Esophagus squamous epithelium (tissue), 5 donors: ENCODE data around the gene FAM180A. TPM values are rescaled to one million over a fixed set of nuclear protein-coding genes. Genes with fewer than 3 reads are reported as not detected.
A peak's percentile ranks its signal among the peaks of the same experiment; 100 is the strongest.

Experiments
- DNase-seq: peaks from one replicate; lab custom pipeline; 2025; lab: John Stamatoyannopoulos, UW
- H3K27ac ChIP-seq, 4 donors: fragments of 200-600 bp; sonication (generic); one replicate each; pipeline ENCODE4 v1.5.1; 2016 to 2019; ENCODE audit warnings: mild to moderate bottlenecking in 1 of 4
- H3K27me3 ChIP-seq, 4 donors: fragments of 200-600 bp; sonication (generic); 1 replicate in 3 of 4; 2 replicates in 1 of 4; pipeline versions ENCODE4 v1.5.1 to v1.6.0; 2017 to 2021; ENCODE audit warnings: antibody characterized with exemption in 1 of 4
- H3K36me3 ChIP-seq, 3 donors: fragments of 200-600 bp; sonication (generic); one replicate each; pipeline ENCODE4 v1.5.1; 2016 to 2019
- H3K4me1 ChIP-seq, 3 donors: fragments of 200-600 bp; sonication (generic); one replicate each; pipeline ENCODE4 v1.5.1; 2017 to 2019
- H3K4me3 ChIP-seq, 4 donors: fragments of 200-600 bp; sonication (generic); 1 replicate in 3 of 4; 2 replicates in 1 of 4; pipeline ENCODE4 v1.5.1; 2016 to 2019; ENCODE audit warnings: mild to moderate bottlenecking in 2 of 4, moderate library complexity in 1 of 4
- H3K9me3 ChIP-seq, 3 donors: fragments of 200-600 bp; sonication (generic); one replicate each; pipeline ENCODE4 v1.5.1; 2016 to 2019
- POLR2A ChIP-seq, 4 donors: fragments of 450-650 bp; IDR thresholded peaks; one replicate each; pipeline ENCODE4 v1.6.1; 2017; ENCODE audit warnings: antibody characterized with exemption in 4 of 4, mild to moderate bottlenecking in 4 of 4, moderate library complexity in 3 of 4
- WGBS, 2 donors: methylation state at CpG; one replicate each; pipeline ENCODE4 v1.1.5; 2018; 5-methylcytosine and 5-hydroxymethylcytosine counted together
- intact Hi-C: fragments of 100-400 bp; cut with DNase I; formaldehyde crosslinking; loops from one replicate; pipeline ENCODE4 v1.15.0; 2022
- total RNA-seq, 4 donors: library from RNA; depleted of rRNA; stranded (reverse); fragments of >200 nt; gene quantifications; one replicate each; pipeline ENCODE4 v1.1.0, GENCODE V29; 2016
- TF ChIP-seq, protein P1 (sequence below), 6 experiments: fragments of 450-650 bp in 4 of 6; fragments of 200-600 bp in 2 of 6; sonication (generic) in 2 of 6; IDR thresholded peaks; one replicate each; pipeline ENCODE4 v1.5.1; 2016 to 2019; ENCODE audit warnings: antibody characterized with exemption in 6 of 6, mild to moderate bottlenecking in 4 of 6, moderate library complexity in 4 of 6
- donor health status: DM: yes; HTN: yes; CAD: no.

Gene FAM180A
- total RNA-seq, 4 donors from 2014 or later = 0.38 to 5.0 (median 0.60) TPM

DNA sequence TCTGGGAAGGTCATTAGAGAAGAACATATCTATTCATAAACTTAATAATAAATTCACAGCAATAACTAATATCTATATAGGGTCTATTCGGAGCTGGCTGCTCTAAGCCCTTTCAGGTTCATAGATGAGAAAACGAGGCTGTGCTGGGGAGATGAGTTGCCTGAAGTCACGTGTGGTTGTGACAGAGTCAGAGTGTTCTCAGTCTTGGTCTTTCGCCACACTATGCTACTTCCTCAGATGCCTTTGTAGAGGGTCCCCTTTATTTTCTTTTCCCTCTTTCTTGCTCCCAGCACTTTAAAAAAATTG lies 43.7 kb upstream of the FAM180A start:
- 68 to 75% methylated on average over 4 of the region's 4 CpGs for WGBS, 2 donors
- Histone ChIP-seq H3K4me3 (no peak overlapping the region), H3K27ac (no peak overlapping the region), H3K27me3 (no peaks in the 10 kb centered on the region), H3K9me3 (no peaks in the 10 kb centered on the region), H3K4me1 (peaks cover 0 to 17% (median 0%) of the 10 kb centered on the region in 3 donors), H3K36me3 (no peaks in the 10 kb centered on the region)
- DNase-seq = no peak
- intact Hi-C loops = loop anchor here (10.0 kb wide), 1 partner anchor 118 kb away; no protein-coding TSS in a partner anchor
- TF ChIP-seq, protein P1, sequence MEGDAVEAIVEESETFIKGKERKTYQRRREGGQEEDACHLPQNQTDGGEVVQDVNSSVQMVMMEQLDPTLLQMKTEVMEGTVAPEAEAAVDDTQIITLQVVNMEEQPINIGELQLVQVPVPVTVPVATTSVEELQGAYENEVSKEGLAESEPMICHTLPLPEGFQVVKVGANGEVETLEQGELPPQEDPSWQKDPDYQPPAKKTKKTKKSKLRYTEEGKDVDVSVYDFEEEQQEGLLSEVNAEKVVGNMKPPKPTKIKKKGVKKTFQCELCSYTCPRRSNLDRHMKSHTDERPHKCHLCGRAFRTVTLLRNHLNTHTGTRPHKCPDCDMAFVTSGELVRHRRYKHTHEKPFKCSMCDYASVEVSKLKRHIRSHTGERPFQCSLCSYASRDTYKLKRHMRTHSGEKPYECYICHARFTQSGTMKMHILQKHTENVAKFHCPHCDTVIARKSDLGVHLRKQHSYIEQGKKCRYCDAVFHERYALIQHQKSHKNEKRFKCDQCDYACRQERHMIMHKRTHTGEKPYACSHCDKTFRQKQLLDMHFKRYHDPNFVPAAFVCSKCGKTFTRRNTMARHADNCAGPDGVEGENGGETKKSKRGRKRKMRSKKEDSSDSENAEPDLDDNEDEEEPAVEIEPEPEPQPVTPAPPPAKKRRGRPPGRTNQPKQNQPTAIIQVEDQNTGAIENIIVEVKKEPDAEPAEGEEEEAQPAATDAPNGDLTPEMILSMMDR (IDR thresholded peaks at IDR 0.05) = no peak
- no peak for TF ChIP-seq POLR2A (IDR thresholded peaks at IDR 0.05)

DNA sequence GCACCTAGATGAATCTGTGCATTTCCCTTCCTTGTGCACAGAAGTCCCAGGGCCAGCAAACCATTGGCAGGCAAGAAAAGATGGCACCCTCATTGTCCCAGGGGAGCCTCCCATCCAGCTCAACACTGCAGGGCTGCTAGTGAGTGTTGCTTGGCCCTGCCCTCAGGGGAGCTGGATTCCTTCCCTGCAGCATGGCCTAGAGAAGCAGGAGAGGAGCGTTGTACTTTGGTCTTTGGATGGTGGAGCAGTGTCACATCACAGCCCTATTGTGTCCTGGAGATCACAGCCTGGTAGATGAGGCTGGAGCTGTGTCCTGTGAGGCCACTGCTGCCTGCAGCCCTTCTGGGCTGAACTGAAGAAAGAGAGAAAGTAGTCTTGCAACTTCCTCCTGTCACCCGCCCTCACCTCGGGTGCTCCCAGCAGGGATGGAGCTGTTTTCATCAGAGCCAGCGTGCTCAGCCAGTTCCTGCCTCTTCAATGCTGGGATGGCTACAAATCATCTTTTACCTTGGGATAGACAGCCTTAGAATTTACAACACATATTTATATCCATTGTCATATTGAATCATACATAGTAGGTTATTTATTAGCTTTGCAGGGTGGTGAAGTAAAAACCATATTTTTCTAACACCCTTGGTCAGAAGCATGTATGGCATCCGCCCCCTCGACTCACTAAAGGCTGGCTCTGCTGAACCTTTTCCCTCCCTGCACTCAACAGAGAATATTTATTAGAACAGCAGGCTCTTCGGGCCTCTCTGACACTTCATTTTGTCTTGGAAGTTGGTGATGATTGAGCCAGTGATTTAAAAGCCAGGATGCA lies 43.1 kb upstream of the FAM180A start:
- Histone ChIP-seq H3K9me3 (no peaks in the 10 kb centered on the region), H3K27ac (no peak overlapping the region), H3K4me1 (peaks cover 0 to 11% (median 0%) of the 10 kb centered on the region in 3 donors), H3K4me3 (no peak overlapping the region), H3K27me3 (no peaks in the 10 kb centered on the region), H3K36me3 (no peaks in the 10 kb centered on the region)
- WGBS, 2 donors = 68 to 72% methylated on average over 4 to 7 of the region's 7 CpGs
- DNase-seq = no peak
- intact Hi-C loops = loop anchor here (10.0 kb wide), 1 partner anchor 117 kb away; no protein-coding TSS in a partner anchor
- TF ChIP-seq, protein P1 (IDR thresholded peaks at IDR 0.05) = no peak
- no peak for TF ChIP-seq POLR2A (IDR thresholded peaks at IDR 0.05)

DNA sequence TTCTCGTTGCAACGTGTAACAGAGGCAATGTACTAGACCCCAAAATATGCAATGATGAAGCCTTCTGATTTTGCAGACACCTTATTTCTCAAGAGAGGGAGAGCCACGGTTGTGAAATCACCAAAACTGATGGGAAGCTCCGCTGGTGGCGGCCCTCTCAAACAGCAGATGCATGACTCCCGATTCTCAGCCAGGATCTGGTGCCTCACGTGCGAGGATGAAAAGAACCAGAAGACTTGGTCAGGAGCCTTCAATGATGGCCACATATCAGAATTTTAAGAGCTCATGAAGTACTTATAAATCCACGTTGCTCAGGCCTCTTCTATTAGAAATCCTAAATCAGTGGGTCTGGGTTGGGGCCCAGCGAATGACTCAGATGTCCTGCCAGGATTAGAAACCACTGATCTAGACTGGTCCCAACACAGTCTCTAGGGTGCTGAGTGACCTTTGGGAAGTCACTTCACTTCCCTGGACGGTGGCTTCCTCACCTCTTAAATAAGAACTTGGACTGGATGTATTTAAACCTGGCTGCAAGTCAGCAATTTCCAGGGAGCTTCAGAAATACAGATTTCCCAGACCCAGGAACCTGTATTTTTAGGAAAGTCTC lies 41.9 kb upstream of the FAM180A start:
- TF ChIP-seq, protein P1 (IDR thresholded peaks at IDR 0.05) = no peak
- no peak for TF ChIP-seq POLR2A (IDR thresholded peaks at IDR 0.05)
- intact Hi-C loops = loop anchor here (10.0 kb wide), 1 partner anchor 116 kb away; no protein-coding TSS in a partner anchor
- no peaks in the 10 kb centered on the region for H3K4me1 ChIP-seq
- WGBS, 2 donors = 82 to 87% methylated on average over 11 of the region's 11 CpGs
- no peak overlapping the region for H3K4me3 ChIP-seq
- H3K27ac ChIP-seq = peak overlapping the region in 1 of 4 donors; percentile 6
- H3K9me3 ChIP-seq = no peaks in the 10 kb centered on the region
- no peaks in the 10 kb centered on the region for H3K36me3 ChIP-seq
- no peaks in the 10 kb centered on the region for H3K27me3 ChIP-seq
- DNase-seq = no peak

DNA sequence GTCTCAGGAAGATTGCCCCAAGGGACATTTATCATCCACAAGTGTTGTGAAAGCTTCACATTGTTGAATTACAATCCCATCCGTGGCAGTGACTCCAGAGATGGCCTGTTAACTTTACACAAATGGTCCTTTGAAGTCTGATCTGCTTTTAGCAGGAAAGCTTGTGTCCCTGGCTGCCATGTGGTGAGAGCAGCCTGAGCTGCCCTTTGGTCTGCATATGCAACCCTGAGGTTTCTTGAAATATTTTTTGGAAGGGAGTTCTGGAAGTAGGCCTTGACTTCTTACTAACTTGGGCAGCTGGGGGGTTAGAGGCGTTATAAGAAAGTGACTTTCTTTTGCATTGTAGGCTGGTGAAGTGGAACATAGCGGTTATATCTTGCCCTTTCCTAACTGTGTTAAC lies 41.3 kb upstream of the FAM180A start:
- no peak for TF ChIP-seq POLR2A (IDR thresholded peaks at IDR 0.05)
- TF ChIP-seq, protein P1 (IDR thresholded peaks at IDR 0.05) = no peak
- Histone ChIP-seq H3K4me3 (no peak overlapping the region), H3K36me3 (no peaks in the 10 kb centered on the region), H3K27me3 (no peaks in the 10 kb centered on the region), H3K4me1 (no peaks in the 10 kb centered on the region), H3K27ac (no peak overlapping the region), H3K9me3 (no peaks in the 10 kb centered on the region)
- 61 to 64% methylated on average over 3 of the region's 3 CpGs for WGBS, 2 donors
- intact Hi-C loops = loop anchor here (10.0 kb wide), 1 partner anchor 115 kb away; no protein-coding TSS in a partner anchor
- DNase-seq = no peak

DNA sequence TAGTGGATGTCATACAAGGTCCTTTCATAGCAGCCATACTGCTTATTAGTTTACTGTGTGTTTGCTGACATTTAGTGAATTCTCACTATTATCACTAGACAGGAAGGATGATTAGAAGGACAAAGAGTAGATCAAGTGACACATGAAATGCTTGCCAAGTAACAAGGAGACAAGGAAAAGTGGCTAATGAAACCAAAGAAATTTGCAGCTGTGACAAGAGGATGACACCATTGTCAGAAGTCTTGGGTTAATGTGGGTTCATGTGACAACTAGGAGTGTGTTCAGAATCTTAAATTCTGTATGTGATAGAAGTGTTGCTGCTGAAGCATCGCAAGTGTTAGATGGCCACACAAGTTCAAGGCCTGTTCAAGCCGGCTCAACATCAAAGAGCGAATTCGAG lies 40.8 kb upstream of the FAM180A start:
- no peaks in the 10 kb centered on the region for H3K36me3 ChIP-seq
- no peaks in the 10 kb centered on the region for H3K27me3 ChIP-seq
- no peak for TF ChIP-seq POLR2A (IDR thresholded peaks at IDR 0.05)
- TF ChIP-seq, protein P1 (IDR thresholded peaks at IDR 0.05) = no peak
- no peaks in the 10 kb centered on the region for H3K9me3 ChIP-seq
- H3K27ac ChIP-seq = no peak overlapping the region
- DNase-seq = no peak
- 75 to 87% methylated on average over 4 of the region's 4 CpGs for WGBS, 2 donors
- no peaks in the 10 kb centered on the region for H3K4me1 ChIP-seq
- H3K4me3 ChIP-seq = no peak overlapping the region
- intact Hi-C loops = no loop called here
